Endothelial cell of umbilical vein (primary cell): ENCODE results near the gene CAMTA1. TPM values are rescaled to one million over a fixed set of nuclear protein-coding genes. Genes with fewer than 3 reads are reported as not detected.

ENCODE experiments used
- BruUV-seq: library from RNA; stranded (reverse); fragments of 400-500 nt; replicated peaks from 2 replicates; lab custom pipeline; 2021; lab: Mats Ljungman, UMichigan
- CTCF ChIA-PET: fragments of 300-600, 350-600 bp; sonication (Branson Sonifier 250); formaldehyde crosslinking; loops from one replicate; lab custom pipeline; 2021; ENCODE audit warnings: antibody characterized with exemption, inconsistent platforms; lab: Charles Lee
- POLR2A ChIA-PET: fragments of 300-600, 350-600 bp; sonication (Branson Sonifier 250); formaldehyde crosslinking; loops from one replicate; lab custom pipeline; 2021; ENCODE audit warnings: antibody characterized with exemption, inconsistent platforms; lab: Charles Lee
- DNase-seq: peaks from one replicate; pipeline ENCODE4 v3.0.0-alpha.2; 2011; ENCODE audit warnings: low read depth, low spot score
- FAIRE-seq: peaks from 2 replicates; lab custom pipeline; 2011; peaks lifted over from hg19 to GRCh38; lab: Jason Lieb, UNC
- H2AFZ ChIP-seq: 2 replicates; pipeline ENCODE4 v1.6.0; 2012; ENCODE audit warnings: low read depth, low read length, control low read depth, inconsistent platforms
- H3K27ac ChIP-seq: 2 replicates; pipeline ENCODE4 v1.5.1; 2011; ENCODE audit warnings: low read depth, mild to moderate bottlenecking, control low read depth, low read length, moderate library complexity; ENCODE audit not compliant: insufficient read depth
- H3K27me3 ChIP-seq, 2 experiments: 2 replicates each; pipeline versions ENCODE4 v1.6.0 to v1.6.1; 2011; ENCODE audit warnings: low read length in 2 of 2, mixed read lengths in 1 of 2; ENCODE audit not compliant: control insufficient read depth in 2 of 2, insufficient read depth in 2 of 2
- H3K36me3 ChIP-seq, 2 experiments: 2 replicates in 1 of 2; 3 replicates in 1 of 2; pipeline ENCODE4 v1.5.1; 2011; ENCODE audit warnings: low read length in 2 of 2, mild to moderate bottlenecking in 1 of 2, moderate library complexity in 1 of 2; ENCODE audit not compliant: control insufficient read depth in 2 of 2, insufficient read depth in 2 of 2; ENCODE audit errors: extremely low read depth in 1 of 2
- H3K4me1 ChIP-seq: 3 replicates; pipeline ENCODE4 v1.5.1; 2011; ENCODE audit warnings: mild to moderate bottlenecking, low read length; ENCODE audit not compliant: control insufficient read depth, insufficient read depth; ENCODE audit errors: extremely low read depth
- H3K4me2 ChIP-seq: 2 replicates; pipeline ENCODE4 v1.6.1; 2011; ENCODE audit warnings: low read length, control low read depth, mixed read lengths; ENCODE audit not compliant: insufficient read depth
- H3K4me3 ChIP-seq, 3 experiments: fragments of 200-600 bp in 1 of 3; sonication (generic), shearing (Covaris generic) in 1 of 3; replicated peaks in 1 of 3; 2 replicates each; pipeline ENCODE4 v1.5.1; 2011 to 2016; ENCODE audit warnings: control low read depth in 3 of 3, low read length in 3 of 3, mild to moderate bottlenecking in 2 of 3, inconsistent platforms in 1 of 3, low read depth in 1 of 3, moderate library complexity in 1 of 3; ENCODE audit not compliant: insufficient read depth in 1 of 3
- H3K79me2 ChIP-seq: 2 replicates; pipeline ENCODE4 v1.6.0; 2012; ENCODE audit warnings: low read length, inconsistent platforms; ENCODE audit not compliant: control insufficient read depth, insufficient read depth
- H3K9ac ChIP-seq: replicated peaks from 2 replicates; pipeline ENCODE3; 2011; ENCODE audit warnings: low read length, control low read depth; ENCODE audit not compliant: insufficient read depth; ENCODE audit errors: extremely low read depth
- H3K9me1 ChIP-seq: replicated peaks from 3 replicates; pipeline ENCODE4 v1.6.0; 2011; ENCODE audit warnings: mild to moderate bottlenecking, low read length; ENCODE audit not compliant: control insufficient read depth, insufficient read depth; ENCODE audit errors: extremely low read depth
- H3K9me3 ChIP-seq: replicated peaks from 2 replicates; pipeline ENCODE4 v1.5.1; 2012; ENCODE audit warnings: low read length, inconsistent platforms; ENCODE audit not compliant: control insufficient read depth, insufficient read depth
- H4K20me1 ChIP-seq: replicated peaks from 2 replicates; pipeline ENCODE3; 2011; ENCODE audit warnings: mild to moderate bottlenecking, low read length; ENCODE audit not compliant: control insufficient read depth, insufficient read depth; ENCODE audit errors: extremely low read depth
- EZH2 ChIP-seq: IDR thresholded peaks from 2 replicates; pipeline ENCODE4 v1.6.1; 2012; ENCODE audit warnings: borderline replicate concordance, low read depth, mild to moderate bottlenecking, moderate library complexity, low read length, inconsistent platforms; ENCODE audit not compliant: severe bottlenecking
- GATA2 ChIP-seq: IDR thresholded peaks from 2 replicates; pipeline ENCODE4 v1.7.0; 2011; ENCODE audit warnings: low read depth, mild to moderate bottlenecking, moderate library complexity, mixed read lengths, low read length; ENCODE audit not compliant: insufficient read length, insufficient read depth
- POLR2AphosphoS5 ChIP-seq: IDR thresholded peaks from 2 replicates; pipeline ENCODE4 v1.6.1; 2012; ENCODE audit warnings: low read depth, mild to moderate bottlenecking, control low read depth, low read length, moderate library complexity; ENCODE audit not compliant: insufficient read depth
- dilution Hi-C: fragments of 300-500 bp; cut with MboI; formaldehyde crosslinking; loops from one replicate; pipeline ENCODE4 v1.15.0; 2019; ENCODE audit warnings: low sequenced_read_pairs; ENCODE audit not compliant: extremely low pct_ligation_motif_present
- intact Hi-C: fragments of 100-400 bp; cut with micrococcal nuclease; formaldehyde crosslinking; loops from one replicate; pipeline ENCODE4 v1.10.0; 2022
- polyA plus RNA-seq, 4 experiments: library from polyadenylated mRNA; depleted of rRNA in 3 of 4; stranded (reverse) in 3 of 4; unstranded in 1 of 4; fragments of >200 nt; gene quantifications; 2 replicates each; pipeline versions ENCODE4 v1.2.1 to v1.2.3, GENCODE V29; 2011 to 2012; ENCODE audit warnings: missing spikeins in 1 of 4
- total RNA-seq: library from RNA; stranded (reverse); gene quantifications from 2 replicates; pipeline ENCODE4 v1.2.3, GENCODE V29; 2021
- TF ChIP-seq, protein P1 (sequence below): IDR thresholded peaks from 2 replicates; pipeline ENCODE4 v1.6.1; 2011; ENCODE audit not compliant: insufficient read depth, insufficient read length
- TF ChIP-seq, protein P2 (sequence below), 2 donors: IDR thresholded peaks; 1 replicate in 1 of 2; 2 replicates in 1 of 2; pipeline ENCODE4 v1.5.1; 2011; ENCODE audit warnings: low read length in 2 of 2, mild to moderate bottlenecking in 2 of 2, moderate library complexity in 2 of 2, control low read depth in 1 of 2, inconsistent platforms in 1 of 2, low read depth in 1 of 2; ENCODE audit not compliant: insufficient read depth in 1 of 2; ENCODE audit errors: extremely low read depth in 1 of 2

CAMTA1 gene
- total and polyA plus RNA-seq, 2 donors (not counting 3 experiments of a cell fraction or from before 2014, with no cell fraction given), result 50.8 to 92.7 TPM

DNA sequence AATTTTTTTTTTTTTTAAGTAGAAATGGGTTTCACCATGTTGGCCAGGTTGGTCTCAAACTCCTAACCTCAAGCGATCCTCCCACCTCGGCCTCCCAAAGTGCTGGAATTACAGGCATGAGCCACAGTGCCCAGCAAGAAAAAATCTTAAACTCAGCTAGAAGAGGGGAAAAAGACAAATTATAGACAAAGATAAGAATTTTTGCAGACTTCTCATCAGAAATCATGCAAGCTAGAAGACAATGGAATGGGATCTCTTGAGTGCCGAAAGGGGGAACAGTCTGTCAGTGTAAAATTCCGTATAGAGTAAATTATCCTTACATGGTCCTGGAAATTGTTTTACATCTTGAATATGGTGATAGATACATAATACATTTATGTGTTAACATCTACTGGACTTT, 294.4 kb downstream of the CAMTA1 start:
- H3K36me3 ChIP-seq, result no peaks in the 10 kb centered on the region
- no peak for DNase-seq
- no TSS peak for BruUV-seq
- ChIA-PET POLR2A (no interaction called here), CTCF (interaction anchor here (2.4 kb wide), 1 partner anchor 37 kb away, joined by 8 read pairs; no protein-coding TSS in a partner anchor)
- TF ChIP-seq POLR2AphosphoS5 (no peak), GATA2 (no peak), EZH2 (no peak)
- TF ChIP-seq, protein P1, sequence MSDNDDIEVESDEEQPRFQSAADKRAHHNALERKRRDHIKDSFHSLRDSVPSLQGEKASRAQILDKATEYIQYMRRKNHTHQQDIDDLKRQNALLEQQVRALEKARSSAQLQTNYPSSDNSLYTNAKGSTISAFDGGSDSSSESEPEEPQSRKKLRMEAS, result no peak
- TF ChIP-seq, protein P2, sequence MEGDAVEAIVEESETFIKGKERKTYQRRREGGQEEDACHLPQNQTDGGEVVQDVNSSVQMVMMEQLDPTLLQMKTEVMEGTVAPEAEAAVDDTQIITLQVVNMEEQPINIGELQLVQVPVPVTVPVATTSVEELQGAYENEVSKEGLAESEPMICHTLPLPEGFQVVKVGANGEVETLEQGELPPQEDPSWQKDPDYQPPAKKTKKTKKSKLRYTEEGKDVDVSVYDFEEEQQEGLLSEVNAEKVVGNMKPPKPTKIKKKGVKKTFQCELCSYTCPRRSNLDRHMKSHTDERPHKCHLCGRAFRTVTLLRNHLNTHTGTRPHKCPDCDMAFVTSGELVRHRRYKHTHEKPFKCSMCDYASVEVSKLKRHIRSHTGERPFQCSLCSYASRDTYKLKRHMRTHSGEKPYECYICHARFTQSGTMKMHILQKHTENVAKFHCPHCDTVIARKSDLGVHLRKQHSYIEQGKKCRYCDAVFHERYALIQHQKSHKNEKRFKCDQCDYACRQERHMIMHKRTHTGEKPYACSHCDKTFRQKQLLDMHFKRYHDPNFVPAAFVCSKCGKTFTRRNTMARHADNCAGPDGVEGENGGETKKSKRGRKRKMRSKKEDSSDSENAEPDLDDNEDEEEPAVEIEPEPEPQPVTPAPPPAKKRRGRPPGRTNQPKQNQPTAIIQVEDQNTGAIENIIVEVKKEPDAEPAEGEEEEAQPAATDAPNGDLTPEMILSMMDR (IDR thresholded peaks at IDR 0.05; ENCODE audit: extremely low read depth in 1 of 2, insufficient read depth in 1 of 2, low read depth in 1 of 2, low read length in 2 of 2), result no peak
- no peaks in the 10 kb centered on the region for H3K4me1 ChIP-seq
- no peak overlapping the region for H3K27ac ChIP-seq
- H3K9me1 ChIP-seq, result no peaks in the 10 kb centered on the region
- no peak overlapping the region for H2AFZ ChIP-seq
- H3K4me3 ChIP-seq, result no peak overlapping the region
- dilution Hi-C loops, result no loop called here
- H3K4me2 ChIP-seq, result no peak overlapping the region
- H3K79me2 ChIP-seq, result no peaks in the 10 kb centered on the region
- intact Hi-C loops, result no loop called here
- no peak for FAIRE-seq
- H3K9me3 ChIP-seq, result no peaks in the 10 kb centered on the region
- no peak overlapping the region for H3K9ac ChIP-seq
- H4K20me1 ChIP-seq, result no peaks in the 10 kb centered on the region
- no peaks in the 10 kb centered on the region for H3K27me3 ChIP-seq
